ENCODE data around the gene APBB2. TPM values are rescaled to one million over a fixed set of nuclear protein-coding genes. Genes with fewer than 3 reads are reported as not detected.

The APBB2 gene
- total RNA-seq = under 1 TPM in 2 of 3 donors, not detected in 1; 0.38 to 0.48 TPM
- 0.77 TPM for total RNA-seq (2013)

DNA sequence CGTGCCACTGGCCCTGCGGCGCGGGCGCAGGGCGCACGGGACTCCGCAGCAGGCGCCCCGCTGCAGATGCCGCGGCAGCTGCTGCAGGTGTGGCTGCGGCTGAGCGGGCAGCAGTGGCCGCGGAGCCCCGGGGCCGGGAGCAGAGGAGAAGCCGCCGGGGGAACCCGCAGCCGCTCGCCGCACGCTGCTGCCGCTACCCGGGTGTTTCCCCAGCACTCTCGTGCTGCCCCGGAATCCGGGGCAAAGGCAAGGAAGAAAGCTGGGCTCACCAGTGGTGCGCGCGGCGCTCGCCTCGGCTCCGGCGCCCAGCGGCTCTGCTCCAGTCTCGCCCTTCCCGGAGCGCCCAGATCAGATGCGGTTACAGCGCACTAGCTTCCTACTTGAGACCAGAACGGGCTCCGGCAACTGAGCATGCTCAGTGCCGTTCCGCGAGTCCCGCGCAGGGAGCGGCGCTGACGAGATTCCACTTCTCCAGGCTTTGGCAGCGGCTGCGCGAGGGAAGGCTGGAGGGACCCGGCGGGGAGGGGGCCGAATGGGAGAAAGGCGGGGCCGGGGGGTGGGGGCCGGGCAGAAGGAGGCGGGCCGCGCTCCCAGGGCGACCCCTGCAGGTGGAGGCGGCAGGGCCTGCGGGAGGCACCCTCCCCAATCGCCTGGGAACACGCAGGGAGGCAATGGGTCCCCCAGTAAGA, at the start of gene APBB2:
TSS of gene APBB2 (minus strand) at position 407 of the 689 bp plus-strand sequence. CDS start 181,288 bp downstream, outside the sequence.
- Mint-ChIP-seq H3K9me3 (peaks cover 0 to 4% of the 10 kb centered on the region in 2 donors), H3K4me1 (peaks cover 19 to 22% of the 10 kb centered on the region in 2 donors), H3K4me3 (peak within 1 kb of the TSS; percentile 57), H3K27ac (no peak within 1 kb of the TSS), H3K36me3 (no peaks in the 10 kb centered on the region), H3K27me3 (ENCODE audit: low read depth in 2 of 2) (peaks cover 47 to 53% of the 10 kb centered on the region in 2 donors)
- Histone ChIP-seq H3K4me1 (ENCODE audit: control insufficient read depth, insufficient read depth, low read length) (peaks cover 22% of the 10 kb centered on the region), H3K27me3 (ENCODE audit: control insufficient read depth, insufficient read depth, low read length) (peaks cover 32% of the 10 kb centered on the region), H3K27ac (ENCODE audit: low read length) (no peak within 1 kb of the TSS), H3K4me3 (ENCODE audit: low read length) (no peak within 1 kb of the TSS), H3K36me3 (ENCODE audit: control insufficient read depth, insufficient read depth, low read length) (no peaks in the 10 kb centered on the region), H3K9me3 (ENCODE audit: control insufficient read depth, insufficient read depth, low read length) (no peaks in the 10 kb centered on the region)
- WGBS (ENCODE audit: insufficient coverage) = under 1% methylated on average over 71 of the region's 71 CpGs
- no peak for TF ChIP-seq CTCF (IDR thresholded peaks at IDR 0.05)
- intact Hi-C loops (cut with micrococcal nuclease) = no loop called here
- DNase-seq (peak in 1 of 2 donors; percentile 47), ATAC-seq (peak; percentile 24 to 46 (median 35))

- Mint-ChIP-seq H3K36me3 (peaks cover 7% of the 10 kb centered on the region), H3K27me3 (ENCODE audit: low read depth in 2 of 2) (peaks cover 18 to 22% of the 10 kb centered on the region in 2 donors), H3K4me3 (no peak overlapping the region), H3K4me1 (peaks cover 0 to 4% of the 10 kb centered on the region in 2 donors), H3K9me3 (no peaks in the 10 kb centered on the region), H3K27ac (no peak overlapping the region)
- no peak overlapping the region for H3K4me3 ChIP-seq (ENCODE audit: low read length)
- DNase-seq (no peak), ATAC-seq (no peak)
- 92% methylated on average over 6 of the region's 6 CpGs for WGBS (ENCODE audit: insufficient coverage)
- no peaks in the 10 kb centered on the region for H3K9me3 ChIP-seq (ENCODE audit: control insufficient read depth, insufficient read depth, low read length)
- no peaks in the 10 kb centered on the region for H3K36me3 ChIP-seq (ENCODE audit: control insufficient read depth, insufficient read depth, low read length)
- no peak for TF ChIP-seq CTCF (IDR thresholded peaks at IDR 0.05)
- H3K4me1 ChIP-seq (ENCODE audit: control insufficient read depth, insufficient read depth, low read length) = peaks cover 3% of the 10 kb centered on the region
- no peak overlapping the region for H3K27ac ChIP-seq (ENCODE audit: low read length)
- intact Hi-C loops (cut with micrococcal nuclease) = no loop called here
- peaks cover 5% of the 10 kb centered on the region for H3K27me3 ChIP-seq (ENCODE audit: control insufficient read depth, insufficient read depth, low read length)
Observed at GRCh38 chr4:41262198-41262597, 47.9 kb upstream of the APBB2 start.

- no peak for TF ChIP-seq CTCF (IDR thresholded peaks at IDR 0.05)
- no peaks in the 10 kb centered on the region for H3K36me3 ChIP-seq (ENCODE audit: control insufficient read depth, insufficient read depth, low read length)
- no peak overlapping the region for H3K4me3 ChIP-seq (ENCODE audit: low read length)
- Mint-ChIP-seq H3K27ac (no peak overlapping the region), H3K4me1 (peaks cover 4 to 7% of the 10 kb centered on the region in 2 donors), H3K36me3 (peaks cover 16% of the 10 kb centered on the region), H3K9me3 (peaks cover 0 to 2% of the 10 kb centered on the region in 2 donors), H3K27me3 (ENCODE audit: low read depth in 2 of 2) (peaks cover 28 to 34% of the 10 kb centered on the region in 2 donors), H3K4me3 (no peak overlapping the region)
- 86% methylated on average over 9 of the region's 9 CpGs for WGBS (ENCODE audit: insufficient coverage)
- H3K9me3 ChIP-seq (ENCODE audit: control insufficient read depth, insufficient read depth, low read length) = no peaks in the 10 kb centered on the region
- no peak for ATAC-seq
- H3K4me1 ChIP-seq (ENCODE audit: control insufficient read depth, insufficient read depth, low read length) = peaks cover 7% of the 10 kb centered on the region
- H3K27me3 ChIP-seq (ENCODE audit: control insufficient read depth, insufficient read depth, low read length) = peaks cover 5% of the 10 kb centered on the region
- intact Hi-C loops (cut with micrococcal nuclease) = no loop called here
- no peak for DNase-seq
- H3K27ac ChIP-seq (ENCODE audit: low read length) = no peak overlapping the region
Observed at GRCh38 chr4:41260116-41260733, 45.9 kb upstream of the APBB2 start.

Data from natural killer cell (primary cell).